Mesenteric fat pad (tissue), 1 donor: ENCODE data around the gene ADGRB3. TPM values are rescaled to one million over a fixed set of nuclear protein-coding genes. Genes with fewer than 3 reads are reported as not detected.
"Not testable (repeated sequence)": the region's sequence is repeated elsewhere in the genome, so short reads cannot be mapped to it uniquely, and the experiment has no call there.

Source experiments
- DNase-seq: peaks from one replicate; pipeline ENCODE4 v3.0.0-alpha.2; 2020; ENCODE audit warnings: low spot score
- total RNA-seq: library from RNA; stranded (reverse); fragmentation: NEBNext Ultra II Directional; extraction: Animal tissue kit (Norgen Biotek cat#: 25700); gene quantifications from one replicate; pipeline ENCODE4 v1.2.1, GENCODE V29; 2021
- donor health status: DM: yes; HTN: yes; CAD: no.

Gene ADGRB3
- total RNA-seq, 1 donor from 2014 or later: 0.74 TPM

- DNase-seq: no peak
Observed at GRCh38 chr6:68778356-68779020, 143.4 kb downstream of the ADGRB3 start.

GRCh38 chr6:68779366-68779765, 144.3 kb downstream of the ADGRB3 start:
- no peak for DNase-seq

- not testable (repeated sequence) for DNase-seq
Observed at GRCh38 chr6:68790128-68790527, 155.0 kb downstream of the ADGRB3 start.

GRCh38 chr6:68814976-68815375, 179.9 kb downstream of the ADGRB3 start:
- DNase-seq: not testable (repeated sequence)

GRCh38 chr6:68826501-68826900, 191.4 kb downstream of the ADGRB3 start:
- DNase-seq: no peak

GRCh38 chr6:68834551-68834950, 199.5 kb downstream of the ADGRB3 start:
- no peak for DNase-seq

- DNase-seq: no peak
Observed at GRCh38 chr6:68838571-68838970, 203.5 kb downstream of the ADGRB3 start.

- DNase-seq: no peak
Observed at GRCh38 chr6:68852791-68853190, 217.7 kb downstream of the ADGRB3 start.

GRCh38 chr6:68859233-68859632, 224.2 kb downstream of the ADGRB3 start:
- no peak for DNase-seq

GRCh38 chr6:68868646-68869045, 233.6 kb downstream of the ADGRB3 start:
- no peak for DNase-seq

GRCh38 chr6:68873236-68873635, 238.2 kb downstream of the ADGRB3 start:
- DNase-seq: no peak

- no peak for DNase-seq
Observed at GRCh38 chr6:68874747-68875146, 239.7 kb downstream of the ADGRB3 start.

GRCh38 chr6:68875403-68875802, 240.3 kb downstream of the ADGRB3 start:
- no peak for DNase-seq

GRCh38 chr6:68876792-68877493, 241.9 kb downstream of the ADGRB3 start:
- no peak for DNase-seq

GRCh38 chr6:68880050-68880813, 245.2 kb downstream of the ADGRB3 start:
- no peak for DNase-seq

GRCh38 chr6:68883325-68883724, 248.2 kb downstream of the ADGRB3 start:
- not testable (repeated sequence) for DNase-seq

GRCh38 chr6:68891419-68891818, 256.3 kb downstream of the ADGRB3 start:
- no peak for DNase-seq

GRCh38 chr6:68892452-68892851, 257.4 kb downstream of the ADGRB3 start:
- no peak for DNase-seq

GRCh38 chr6:68895929-68896328, 260.8 kb downstream of the ADGRB3 start:
- DNase-seq: no peak

- no peak for DNase-seq
Observed at GRCh38 chr6:68901044-68901443, 266.0 kb downstream of the ADGRB3 start.

GRCh38 chr6:68911334-68911733, 276.3 kb downstream of the ADGRB3 start:
- no peak for DNase-seq

- no peak for DNase-seq
Observed at GRCh38 chr6:68911811-68912210, 276.7 kb downstream of the ADGRB3 start.
